Measurements from ENCODE around the gene SCNN1A.

The SCNN1A gene

DNA sequence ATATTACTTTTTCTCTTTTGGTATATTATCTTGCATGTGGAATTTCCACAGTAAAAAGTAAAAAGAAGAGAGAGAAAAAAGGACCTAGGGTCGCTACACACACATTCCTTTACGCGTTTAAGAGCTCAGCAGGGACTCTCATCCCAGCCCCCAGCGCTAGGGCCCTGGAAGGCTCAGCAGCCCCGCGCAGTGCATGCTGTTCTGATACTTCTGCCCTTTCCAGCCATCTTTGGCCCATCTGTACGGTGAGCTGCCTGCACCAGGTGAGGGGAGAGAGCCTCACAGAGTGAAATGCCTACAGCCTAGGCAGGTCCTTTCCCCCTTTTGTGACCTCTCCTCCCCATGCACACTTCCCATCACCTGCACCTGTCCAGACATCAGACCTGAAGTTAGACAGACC, 7.0 kb upstream of the SCNN1A start (continued):
- TF ChIP-seq, protein P1, sequence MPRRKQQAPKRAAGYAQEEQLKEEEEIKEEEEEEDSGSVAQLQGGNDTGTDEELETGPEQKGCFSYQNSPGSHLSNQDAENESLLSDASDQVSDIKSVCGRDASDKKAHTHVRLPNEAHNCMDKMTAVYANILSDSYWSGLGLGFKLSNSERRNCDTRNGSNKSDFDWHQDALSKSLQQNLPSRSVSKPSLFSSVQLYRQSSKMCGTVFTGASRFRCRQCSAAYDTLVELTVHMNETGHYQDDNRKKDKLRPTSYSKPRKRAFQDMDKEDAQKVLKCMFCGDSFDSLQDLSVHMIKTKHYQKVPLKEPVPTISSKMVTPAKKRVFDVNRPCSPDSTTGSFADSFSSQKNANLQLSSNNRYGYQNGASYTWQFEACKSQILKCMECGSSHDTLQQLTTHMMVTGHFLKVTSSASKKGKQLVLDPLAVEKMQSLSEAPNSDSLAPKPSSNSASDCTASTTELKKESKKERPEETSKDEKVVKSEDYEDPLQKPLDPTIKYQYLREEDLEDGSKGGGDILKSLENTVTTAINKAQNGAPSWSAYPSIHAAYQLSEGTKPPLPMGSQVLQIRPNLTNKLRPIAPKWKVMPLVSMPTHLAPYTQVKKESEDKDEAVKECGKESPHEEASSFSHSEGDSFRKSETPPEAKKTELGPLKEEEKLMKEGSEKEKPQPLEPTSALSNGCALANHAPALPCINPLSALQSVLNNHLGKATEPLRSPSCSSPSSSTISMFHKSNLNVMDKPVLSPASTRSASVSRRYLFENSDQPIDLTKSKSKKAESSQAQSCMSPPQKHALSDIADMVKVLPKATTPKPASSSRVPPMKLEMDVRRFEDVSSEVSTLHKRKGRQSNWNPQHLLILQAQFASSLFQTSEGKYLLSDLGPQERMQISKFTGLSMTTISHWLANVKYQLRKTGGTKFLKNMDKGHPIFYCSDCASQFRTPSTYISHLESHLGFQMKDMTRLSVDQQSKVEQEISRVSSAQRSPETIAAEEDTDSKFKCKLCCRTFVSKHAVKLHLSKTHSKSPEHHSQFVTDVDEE (CRISPR knock-in tag; IDR thresholded peaks at IDR 0.05): no peak
- TF ChIP-seq TCF4 (CRISPR knock-in tag; IDR thresholded peaks at IDR 0.05; ENCODE audit: borderline replicate concordance) (no peak), TOX (CRISPR knock-in tag; IDR thresholded peaks at IDR 0.05; ENCODE audit: borderline replicate concordance) (no peak), SNAI2 (CRISPR knock-in tag; IDR thresholded peaks at IDR 0.05) (no peak), ZNF70 (CRISPR knock-in tag; IDR thresholded peaks at IDR 0.05) (no peak)
- TF ChIP-seq, protein P2, sequence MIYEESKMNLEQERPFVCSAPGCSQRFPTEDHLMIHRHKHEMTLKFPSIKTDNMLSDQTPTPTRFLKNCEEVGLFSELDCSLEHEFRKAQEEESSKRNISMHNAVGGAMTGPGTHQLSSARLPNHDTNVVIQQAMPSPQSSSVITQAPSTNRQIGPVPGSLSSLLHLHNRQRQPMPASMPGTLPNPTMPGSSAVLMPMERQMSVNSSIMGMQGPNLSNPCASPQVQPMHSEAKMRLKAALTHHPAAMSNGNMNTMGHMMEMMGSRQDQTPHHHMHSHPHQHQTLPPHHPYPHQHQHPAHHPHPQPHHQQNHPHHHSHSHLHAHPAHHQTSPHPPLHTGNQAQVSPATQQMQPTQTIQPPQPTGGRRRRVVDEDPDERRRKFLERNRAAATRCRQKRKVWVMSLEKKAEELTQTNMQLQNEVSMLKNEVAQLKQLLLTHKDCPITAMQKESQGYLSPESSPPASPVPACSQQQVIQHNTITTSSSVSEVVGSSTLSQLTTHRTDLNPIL (CRISPR knock-in tag; IDR thresholded peaks at IDR 0.05; ENCODE audit: low read depth): no peak
- TF ChIP-seq, protein P3, sequence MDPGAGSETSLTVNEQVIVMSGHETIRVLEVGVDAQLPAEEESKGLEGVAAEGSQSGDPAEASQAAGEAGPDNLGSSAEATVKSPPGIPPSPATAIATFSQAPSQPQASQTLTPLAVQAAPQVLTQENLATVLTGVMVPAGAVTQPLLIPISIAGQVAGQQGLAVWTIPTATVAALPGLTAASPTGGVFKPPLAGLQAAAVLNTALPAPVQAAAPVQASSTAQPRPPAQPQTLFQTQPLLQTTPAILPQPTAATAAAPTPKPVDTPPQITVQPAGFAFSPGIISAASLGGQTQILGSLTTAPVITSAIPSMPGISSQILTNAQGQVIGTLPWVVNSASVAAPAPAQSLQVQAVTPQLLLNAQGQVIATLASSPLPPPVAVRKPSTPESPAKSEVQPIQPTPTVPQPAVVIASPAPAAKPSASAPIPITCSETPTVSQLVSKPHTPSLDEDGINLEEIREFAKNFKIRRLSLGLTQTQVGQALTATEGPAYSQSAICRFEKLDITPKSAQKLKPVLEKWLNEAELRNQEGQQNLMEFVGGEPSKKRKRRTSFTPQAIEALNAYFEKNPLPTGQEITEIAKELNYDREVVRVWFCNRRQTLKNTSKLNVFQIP (CRISPR knock-in tag; IDR thresholded peaks at IDR 0.05; ENCODE audit: borderline replicate concordance, low read depth): no peak

DNA sequence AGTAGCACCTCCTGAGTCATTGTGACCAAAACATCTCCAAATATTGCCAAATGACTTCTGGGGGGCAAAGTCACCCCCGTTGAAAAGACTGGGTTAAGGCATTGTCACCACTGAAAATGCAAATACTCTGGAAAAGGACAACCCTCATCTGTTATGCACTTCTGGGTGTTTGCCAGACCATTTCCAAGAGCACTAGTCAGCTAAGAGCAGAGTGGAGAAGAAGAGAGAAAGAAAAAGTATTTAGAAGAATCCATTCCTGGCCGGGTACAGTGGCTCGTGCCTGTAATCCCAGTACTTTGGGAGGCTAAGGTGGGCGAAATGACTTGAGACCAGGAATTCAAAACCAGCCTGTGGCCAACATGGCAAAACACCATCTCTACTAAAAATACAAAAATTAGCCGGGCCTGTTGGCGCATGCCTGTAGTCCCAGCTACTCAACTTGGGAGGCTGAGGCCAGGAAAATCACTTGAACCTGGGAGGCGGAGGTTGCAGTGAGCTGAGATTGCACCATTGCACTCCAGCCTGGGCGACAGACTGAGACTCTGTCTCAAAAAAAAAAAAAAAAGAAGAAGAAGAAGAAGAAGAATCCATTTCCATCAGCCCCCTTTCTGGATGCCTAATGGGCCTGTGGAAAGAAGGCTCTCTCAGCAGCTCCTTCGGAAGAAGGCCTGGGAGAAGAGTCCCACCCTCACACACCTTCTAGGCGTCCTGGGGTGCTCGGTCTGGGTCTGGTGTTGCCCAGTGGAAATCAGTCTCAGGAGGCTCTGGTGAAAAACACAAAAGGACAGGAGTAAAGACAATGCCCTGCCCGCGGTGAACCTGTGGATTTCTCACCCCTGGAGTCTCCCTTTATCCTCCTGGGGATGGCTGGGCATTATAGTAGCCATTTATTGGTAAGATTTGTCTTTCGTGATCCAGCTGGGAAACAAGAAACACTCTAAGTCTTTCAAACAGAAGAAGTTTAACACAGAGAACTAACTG, 5.1 kb upstream of the SCNN1A start:
- ATAC-seq: no peak
- TF ChIP-seq PPARA (CRISPR knock-in tag; IDR thresholded peaks at IDR 0.05; ENCODE audit: borderline replicate concordance): no peak
- TF ChIP-seq RARB (CRISPR knock-in tag; IDR thresholded peaks at IDR 0.05): no peak
- TF ChIP-seq CSDC2 (CRISPR knock-in tag; IDR thresholded peaks at IDR 0.05): no peak
- TF ChIP-seq OSR1 (CRISPR knock-in tag; IDR thresholded peaks at IDR 0.05): no peak
- TF ChIP-seq, protein P4, sequence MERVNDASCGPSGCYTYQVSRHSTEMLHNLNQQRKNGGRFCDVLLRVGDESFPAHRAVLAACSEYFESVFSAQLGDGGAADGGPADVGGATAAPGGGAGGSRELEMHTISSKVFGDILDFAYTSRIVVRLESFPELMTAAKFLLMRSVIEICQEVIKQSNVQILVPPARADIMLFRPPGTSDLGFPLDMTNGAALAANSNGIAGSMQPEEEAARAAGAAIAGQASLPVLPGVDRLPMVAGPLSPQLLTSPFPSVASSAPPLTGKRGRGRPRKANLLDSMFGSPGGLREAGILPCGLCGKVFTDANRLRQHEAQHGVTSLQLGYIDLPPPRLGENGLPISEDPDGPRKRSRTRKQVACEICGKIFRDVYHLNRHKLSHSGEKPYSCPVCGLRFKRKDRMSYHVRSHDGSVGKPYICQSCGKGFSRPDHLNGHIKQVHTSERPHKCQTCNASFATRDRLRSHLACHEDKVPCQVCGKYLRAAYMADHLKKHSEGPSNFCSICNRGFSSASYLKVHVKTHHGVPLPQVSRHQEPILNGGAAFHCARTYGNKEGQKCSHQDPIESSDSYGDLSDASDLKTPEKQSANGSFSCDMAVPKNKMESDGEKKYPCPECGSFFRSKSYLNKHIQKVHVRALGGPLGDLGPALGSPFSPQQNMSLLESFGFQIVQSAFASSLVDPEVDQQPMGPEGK (CRISPR knock-in tag; IDR thresholded peaks at IDR 0.05; ENCODE audit: borderline replicate concordance): no peak
- no peak for TF ChIP-seq GLIS3 (CRISPR knock-in tag; IDR thresholded peaks at IDR 0.05)
- TF ChIP-seq, protein P3 (CRISPR knock-in tag; IDR thresholded peaks at IDR 0.05; ENCODE audit: borderline replicate concordance, low read depth): no peak
- TF ChIP-seq ZFP3 (CRISPR knock-in tag; IDR thresholded peaks at IDR 0.05): no peak
- no peak for TF ChIP-seq ARNTL (CRISPR knock-in tag; IDR thresholded peaks at IDR 0.05; ENCODE audit: borderline replicate concordance, low read depth)
- no peak for TF ChIP-seq TCF4 (CRISPR knock-in tag; IDR thresholded peaks at IDR 0.05; ENCODE audit: borderline replicate concordance)

DNA sequence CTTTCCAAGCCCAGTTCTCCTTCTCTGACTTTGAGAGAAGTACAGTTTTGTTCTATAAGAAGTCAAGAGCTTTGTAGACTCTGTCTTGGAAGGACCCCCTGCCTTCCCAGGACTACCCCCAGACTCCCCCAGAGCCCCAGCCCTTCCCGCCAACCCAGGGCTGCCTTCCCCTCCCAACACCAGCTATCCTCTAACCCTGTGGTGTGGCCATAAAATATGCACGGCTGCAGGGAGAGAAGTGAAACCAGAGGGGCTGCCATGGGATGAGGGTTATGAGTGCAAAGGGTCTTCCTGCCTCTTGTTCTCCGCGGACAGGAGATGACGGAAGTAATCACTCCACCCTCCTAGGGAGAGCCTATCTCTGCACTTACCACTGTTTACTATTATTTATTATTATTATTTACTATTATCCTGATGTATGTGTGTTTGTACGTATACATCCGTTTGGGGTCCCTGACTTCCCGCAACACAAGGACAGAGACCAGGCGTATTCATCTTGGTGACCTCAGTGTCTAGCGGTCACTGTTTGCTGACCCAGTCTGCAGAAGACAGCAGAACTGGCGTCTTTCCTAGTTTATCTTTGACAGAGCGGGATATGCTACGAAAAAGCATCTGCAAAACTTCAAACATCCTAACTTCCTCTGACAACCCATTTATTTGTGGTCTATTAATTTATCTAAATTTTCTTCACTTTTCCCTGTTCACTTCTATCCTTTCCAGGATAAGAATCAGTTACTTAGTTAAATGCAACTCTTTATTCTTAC, 3.5 kb upstream of the SCNN1A start:
- ATAC-seq: no peak
- TF ChIP-seq TCF4 (CRISPR knock-in tag; IDR thresholded peaks at IDR 0.05; ENCODE audit: borderline replicate concordance) (no peak), ZNF8 (CRISPR knock-in tag; IDR thresholded peaks at IDR 0.05) (no peak), ZFP3 (CRISPR knock-in tag; IDR thresholded peaks at IDR 0.05) (no peak), RARB (CRISPR knock-in tag; IDR thresholded peaks at IDR 0.05) (no peak), ZNF565 (CRISPR knock-in tag; conservative IDR thresholded peaks at IDR 0.05; ENCODE audit: low read depth) (no peak), ISL1 (CRISPR knock-in tag; IDR thresholded peaks at IDR 0.05) (no peak), PPARA (CRISPR knock-in tag; IDR thresholded peaks at IDR 0.05; ENCODE audit: borderline replicate concordance) (no peak), ZFP30 (CRISPR knock-in tag; IDR thresholded peaks at IDR 0.05) (no peak), ESRRG (CRISPR knock-in tag; IDR thresholded peaks at IDR 0.05) (no peak), ZC3H10 (CRISPR knock-in tag; IDR thresholded peaks at IDR 0.05) (no peak), ZNF70 (CRISPR knock-in tag; IDR thresholded peaks at IDR 0.05) (no peak), SNAI2 (CRISPR knock-in tag; IDR thresholded peaks at IDR 0.05) (no peak), OSR1 (CRISPR knock-in tag; IDR thresholded peaks at IDR 0.05) (no peak)
- TF ChIP-seq, protein P5, sequence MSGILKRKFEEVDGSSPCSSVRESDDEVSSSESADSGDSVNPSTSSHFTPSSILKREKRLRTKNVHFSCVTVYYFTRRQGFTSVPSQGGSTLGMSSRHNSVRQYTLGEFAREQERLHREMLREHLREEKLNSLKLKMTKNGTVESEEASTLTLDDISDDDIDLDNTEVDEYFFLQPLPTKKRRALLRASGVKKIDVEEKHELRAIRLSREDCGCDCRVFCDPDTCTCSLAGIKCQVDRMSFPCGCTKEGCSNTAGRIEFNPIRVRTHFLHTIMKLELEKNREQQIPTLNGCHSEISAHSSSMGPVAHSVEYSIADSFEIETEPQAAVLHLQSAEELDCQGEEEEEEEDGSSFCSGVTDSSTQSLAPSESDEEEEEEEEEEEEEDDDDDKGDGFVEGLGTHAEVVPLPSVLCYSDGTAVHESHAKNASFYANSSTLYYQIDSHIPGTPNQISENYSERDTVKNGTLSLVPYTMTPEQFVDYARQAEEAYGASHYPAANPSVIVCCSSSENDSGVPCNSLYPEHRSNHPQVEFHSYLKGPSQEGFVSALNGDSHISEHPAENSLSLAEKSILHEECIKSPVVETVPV (CRISPR knock-in tag; IDR thresholded peaks at IDR 0.05): no peak
- TF ChIP-seq, protein P2 (CRISPR knock-in tag; IDR thresholded peaks at IDR 0.05; ENCODE audit: low read depth): no peak
